Muscle of leg (tissue), 11 donors: ENCODE measurements around the gene ADD2. TPM values are rescaled to one million over a fixed set of nuclear protein-coding genes. Genes with fewer than 3 reads are reported as not detected.

Experiments
- DNase-seq: peaks from one replicate; pipeline ENCODE4 v3.0.0; 2013
- H3K27ac ChIP-seq: one replicate; pipeline ENCODE4 v1.5.1; 2013; ENCODE audit warnings: mild to moderate bottlenecking, low read length, control low read depth
- H3K27me3 ChIP-seq: one replicate; pipeline ENCODE4 v1.6.1; 2013; ENCODE audit warnings: low read length; ENCODE audit not compliant: control insufficient read depth, insufficient read depth
- H3K36me3 ChIP-seq: one replicate; pipeline ENCODE4 v1.6.1; 2013; ENCODE audit warnings: low read length; ENCODE audit not compliant: control insufficient read depth, insufficient read depth
- H3K4me1 ChIP-seq: one replicate; pipeline ENCODE4 v1.6.1; 2013; ENCODE audit warnings: low read length; ENCODE audit not compliant: control insufficient read depth, insufficient read depth
- H3K4me3 ChIP-seq: one replicate; pipeline ENCODE4 v1.5.1; 2013; ENCODE audit warnings: low read length, control low read depth
- H3K9me3 ChIP-seq: replicated peaks from 2 replicates; pipeline ENCODE4 v1.6.1; 2013; ENCODE audit warnings: low read depth, low read length; ENCODE audit not compliant: control insufficient read depth
- WGBS: methylation state at CpG from one replicate; pipeline ENCODE4 v1.1.5; 2013; ENCODE audit warnings: missing lambda C conversion rate; ENCODE audit not compliant: insufficient coverage; 5-methylcytosine and 5-hydroxymethylcytosine counted together
- polyA plus RNA-seq, 8 donors: library from polyadenylated mRNA; unstranded; fragments of 120-200 nt; gene quantifications; one replicate each; pipeline versions ENCODE4 v1.2.1 to v1.2.3, GENCODE V29; 2013; ENCODE audit warnings: inconsistent platforms in 1 of 8, low replicate concordance in 1 of 8; ENCODE audit not compliant: insufficient read length in 8 of 8, insufficient read depth in 1 of 8
- total RNA-seq: library from RNA; stranded (reverse); fragments of 120-200 nt; gene quantifications from one replicate; pipeline ENCODE4 v1.2.4, GENCODE V29; 2013

Gene ADD2
- total and polyA plus RNA-seq, 9 donors: 0.98 to 4.2 (median 2.4) TPM

- Histone ChIP-seq H3K4me1 (peaks cover 14% of the 10 kb centered on the region), H3K4me3 (no peak overlapping the region), H3K27me3 (no peaks in the 10 kb centered on the region), H3K9me3 (no peaks in the 10 kb centered on the region), H3K36me3 (no peaks in the 10 kb centered on the region), H3K27ac (no peak overlapping the region)
- 93% methylated on average over 32 of the region's 36 CpGs for WGBS
- DNase-seq: no peak
Measured at GRCh38 chr2:70706026-70706795, 61.8 kb downstream of the ADD2 start.

- no peak overlapping the region for H3K27ac ChIP-seq
- DNase-seq: no peak
- H3K4me3 ChIP-seq: no peak overlapping the region
- peaks cover 14% of the 10 kb centered on the region for H3K4me1 ChIP-seq
- H3K27me3 ChIP-seq: no peaks in the 10 kb centered on the region
- no peaks in the 10 kb centered on the region for H3K36me3 ChIP-seq
- 87% methylated on average over 6 of the region's 8 CpGs for WGBS
- no peaks in the 10 kb centered on the region for H3K9me3 ChIP-seq
Measured at GRCh38 chr2:70705160-70705850, 62.7 kb downstream of the ADD2 start.

- H3K4me1 ChIP-seq: peaks cover 3% of the 10 kb centered on the region
- H3K27ac ChIP-seq: no peak overlapping the region
- no peaks in the 10 kb centered on the region for H3K9me3 ChIP-seq
- no peak overlapping the region for H3K4me3 ChIP-seq
- H3K27me3 ChIP-seq: no peaks in the 10 kb centered on the region
- DNase-seq: peak; percentile 65
- H3K36me3 ChIP-seq: no peaks in the 10 kb centered on the region
- 45% methylated on average over 2 of the region's 9 CpGs for WGBS
Measured at GRCh38 chr2:70703900-70704549, 64.0 kb downstream of the ADD2 start.

- DNase-seq: no peak
- WGBS: 70% methylated on average over 6 of the region's 8 CpGs
- no peaks in the 10 kb centered on the region for H3K36me3 ChIP-seq
- H3K4me3 ChIP-seq: no peak overlapping the region
- no peak overlapping the region for H3K27ac ChIP-seq
- no peaks in the 10 kb centered on the region for H3K9me3 ChIP-seq
- H3K4me1 ChIP-seq: peaks cover 3% of the 10 kb centered on the region
- H3K27me3 ChIP-seq: no peaks in the 10 kb centered on the region
Measured at GRCh38 chr2:70702711-70703395, 65.1 kb downstream of the ADD2 start.

GRCh38 chr2:70698847-70699246, 69.2 kb downstream of the ADD2 start:
- no peaks in the 10 kb centered on the region for H3K36me3 ChIP-seq
- H3K27ac ChIP-seq: no peak overlapping the region
- H3K4me3 ChIP-seq: no peak overlapping the region
- H3K9me3 ChIP-seq: no peaks in the 10 kb centered on the region
- WGBS: 71% methylated on average over 1 of the region's 3 CpGs
- H3K4me1 ChIP-seq: no peaks in the 10 kb centered on the region
- DNase-seq: no peak
- no peaks in the 10 kb centered on the region for H3K27me3 ChIP-seq

DNA sequence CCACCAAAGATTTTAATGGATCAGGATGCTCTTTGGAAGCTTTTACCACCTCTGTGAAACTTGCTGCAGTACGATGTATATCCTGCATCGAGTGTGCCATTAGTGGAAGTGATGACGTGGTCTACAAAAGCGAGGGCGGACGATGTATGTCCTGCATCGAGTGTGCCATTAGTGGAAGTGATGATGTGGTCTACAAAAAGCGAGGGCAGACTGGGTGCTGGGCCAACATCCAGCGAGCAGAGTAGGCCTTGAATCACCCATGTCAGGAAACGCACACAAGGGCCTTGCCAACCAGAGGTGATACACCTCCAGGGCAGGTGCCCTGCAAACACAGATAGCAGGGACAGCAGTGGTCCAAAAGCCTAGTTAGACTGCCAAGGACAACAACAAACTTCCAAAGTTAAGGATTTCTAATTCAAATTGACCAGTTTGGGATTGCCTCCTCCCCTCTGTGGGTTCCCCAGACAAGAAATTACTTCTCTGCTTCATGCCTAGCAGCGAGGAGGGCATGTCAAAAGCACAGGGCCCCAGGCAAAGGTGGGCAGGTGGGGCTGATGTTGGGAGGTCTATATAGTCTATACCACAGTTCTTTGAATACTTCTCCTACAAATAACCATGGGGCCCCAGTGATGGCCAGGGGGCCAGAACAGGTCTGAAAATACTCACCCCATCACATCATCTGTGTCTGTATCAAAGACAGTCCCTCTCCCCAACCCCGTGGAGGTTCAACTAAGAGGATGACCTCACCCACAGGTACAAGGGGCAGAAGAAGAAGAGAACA, 70.2 kb downstream of the ADD2 start:
- Histone ChIP-seq H3K4me1 (no peaks in the 10 kb centered on the region), H3K27me3 (no peaks in the 10 kb centered on the region), H3K27ac (no peak overlapping the region), H3K4me3 (no peak overlapping the region), H3K36me3 (no peaks in the 10 kb centered on the region), H3K9me3 (no peaks in the 10 kb centered on the region)
- WGBS: 88% methylated on average over 10 of the region's 12 CpGs
- no peak for DNase-seq

GRCh38 chr2:70696142-70696541, 71.9 kb downstream of the ADD2 start:
- Histone ChIP-seq H3K4me3 (no peak overlapping the region), H3K4me1 (no peaks in the 10 kb centered on the region), H3K27ac (no peak overlapping the region), H3K27me3 (no peaks in the 10 kb centered on the region), H3K36me3 (no peaks in the 10 kb centered on the region), H3K9me3 (no peaks in the 10 kb centered on the region)
- no peak for DNase-seq
- 91% methylated on average over 6 of the region's 6 CpGs for WGBS

- Histone ChIP-seq H3K4me3 (no peak overlapping the region), H3K27me3 (no peaks in the 10 kb centered on the region), H3K36me3 (no peaks in the 10 kb centered on the region), H3K4me1 (peaks cover under 1% of the 10 kb centered on the region), H3K9me3 (no peaks in the 10 kb centered on the region), H3K27ac (no peak overlapping the region)
- no peak for DNase-seq
- 92% methylated on average over 9 of the region's 17 CpGs for WGBS
Measured at GRCh38 chr2:70692256-70692655, 75.7 kb downstream of the ADD2 start.

GRCh38 chr2:70691497-70692140, 76.4 kb downstream of the ADD2 start:
- WGBS: 83% methylated on average over 7 of the region's 8 CpGs

More at GRCh38 chr2:70691497-70692140, 76.4 kb downstream of the ADD2 start:
- Histone ChIP-seq H3K4me3 (no peak overlapping the region), H3K27ac (no peak overlapping the region), H3K9me3 (no peaks in the 10 kb centered on the region), H3K36me3 (no peaks in the 10 kb centered on the region), H3K4me1 (peaks cover 5% of the 10 kb centered on the region), H3K27me3 (no peaks in the 10 kb centered on the region)
- no peak for DNase-seq
